Caco-2 (cell line): ENCODE results near the gene SOX6. TPM values are rescaled to one million over a fixed set of nuclear protein-coding genes. Genes with fewer than 3 reads are reported as not detected.

ENCODE experiments used
- BruUV-seq: library from RNA; stranded (reverse); fragments of 400-500 nt; replicated peaks from 2 replicates; lab custom pipeline; 2021; lab: Mats Ljungman, UMichigan
- CTCF ChIA-PET: fragments of 300-600 bp; sonication (Branson Sonifier 250); formaldehyde crosslinking; loops from one replicate; lab custom pipeline; 2022; ENCODE audit warnings: antibody characterized with exemption; lab: Charles Lee
- POLR2A ChIA-PET: fragments of 300-600 bp; sonication (Branson Sonifier 250); formaldehyde crosslinking; loops from one replicate; lab custom pipeline; 2022; ENCODE audit warnings: antibody characterized with exemption; lab: Charles Lee
- DNase-seq, 2 experiments: peaks; one replicate each; pipeline versions ENCODE4 v3.0.0 to v3.0.0-alpha.2; 2020 to 2022
- H3K27me3 ChIP-seq: replicated peaks from 2 replicates; pipeline ENCODE4 v1.6.0; 2011; ENCODE audit warnings: low read length; ENCODE audit not compliant: control insufficient read depth, insufficient read depth
- H3K36me3 ChIP-seq: 2 replicates; pipeline ENCODE4 v1.5.1; 2011; ENCODE audit warnings: low read length; ENCODE audit not compliant: control insufficient read depth, insufficient read depth
- H3K4me1 ChIP-seq: fragments of 250-450 bp; sonication (Bioruptor Pico); 2 replicates; pipeline ENCODE4 v1.5.1; 2020; ENCODE audit warnings: mild to moderate bottlenecking
- H3K4me3 ChIP-seq: 2 replicates; pipeline ENCODE4 v1.5.1; 2011; ENCODE audit warnings: low read depth, mild to moderate bottlenecking, control low read depth, low read length
- H3K9me3 ChIP-seq: fragments of 250-450 bp; sonication (Bioruptor Pico); 2 replicates; pipeline ENCODE4 v1.5.1; 2020; ENCODE audit warnings: mild to moderate bottlenecking, moderate library complexity
- H3K27ac Mint-ChIP-seq: one replicate; pipeline ENCODE4 v1.8.0; 2022; ENCODE audit warnings: mixed read lengths; ENCODE audit not compliant: unreplicated experiment
- H3K27me3 Mint-ChIP-seq: one replicate; pipeline ENCODE4 v1.8.0; 2022; ENCODE audit warnings: mixed read lengths; ENCODE audit not compliant: insufficient read depth, unreplicated experiment
- H3K36me3 Mint-ChIP-seq: one replicate; pipeline ENCODE4 v1.8.0; 2022; ENCODE audit warnings: mild to moderate bottlenecking, mixed read lengths; ENCODE audit not compliant: insufficient read depth, unreplicated experiment
- H3K4me1 Mint-ChIP-seq: one replicate; pipeline ENCODE4 v1.8.0; 2022; ENCODE audit warnings: low read depth, mixed read lengths; ENCODE audit not compliant: unreplicated experiment
- H3K4me3 Mint-ChIP-seq: one replicate; pipeline ENCODE4 v1.8.0; 2022; ENCODE audit warnings: mild to moderate bottlenecking, moderate library complexity, mixed read lengths; ENCODE audit not compliant: unreplicated experiment
- H3K9me3 Mint-ChIP-seq: one replicate; pipeline ENCODE4 v1.8.0; 2022; ENCODE audit warnings: mixed read lengths; ENCODE audit not compliant: unreplicated experiment
- CTCF ChIP-seq, 2 experiments: fragments of 200-600 bp in 1 of 2; IDR thresholded peaks; 1 replicate in 1 of 2; 2 replicates in 1 of 2; pipeline versions ENCODE4 v1.5.1 to v1.8.0; 2011 to 2022; ENCODE audit warnings: antibody characterized with exemption in 1 of 2, control low read depth in 1 of 2, inconsistent platforms in 1 of 2, low read depth in 1 of 2, low read length in 1 of 2, mild to moderate bottlenecking in 1 of 2, moderate library complexity in 1 of 2; ENCODE audit not compliant: insufficient read depth in 1 of 2, severe bottlenecking in 1 of 2, unreplicated experiment in 1 of 2
- intact Hi-C: fragments of 100-400 bp; cut with micrococcal nuclease; formaldehyde crosslinking; loops from one replicate; pipeline ENCODE4 v1.10.0; 2022; ENCODE audit not compliant: unreplicated experiment
- total RNA-seq: library from RNA; stranded (reverse); gene quantifications from 2 replicates; pipeline ENCODE4 v1.2.3, GENCODE V29; 2022

The SOX6 gene
- total RNA-seq, 1 experiment from 2014 or later = 10.8 TPM

- no peaks in the 10 kb centered on the region for H3K4me1 ChIP-seq
Measured at GRCh38 chr11:16013242-16013641, 343.1 kb downstream of the SOX6 start.

GRCh38 chr11:16012125-16012751, 344.1 kb downstream of the SOX6 start:
- no peaks in the 10 kb centered on the region for H3K4me1 ChIP-seq
- TF ChIP-seq CTCF (IDR thresholded peaks at IDR 0.05; ENCODE audit: insufficient read depth in 1 of 2, low read depth in 1 of 2, low read length in 1 of 2, severe bottlenecking in 1 of 2, unreplicated experiment in 1 of 2) = no peak
- CTCF ChIA-PET = no interaction called here
- H3K9me3 ChIP-seq = no peaks in the 10 kb centered on the region
- no peaks in the 10 kb centered on the region for H3K27me3 Mint-ChIP-seq
- intact Hi-C loops = no loop called here
- no peak overlapping the region for H3K4me3 Mint-ChIP-seq
- H3K36me3 Mint-ChIP-seq = no peaks in the 10 kb centered on the region
- BruUV-seq = no TSS peak
- H3K36me3 ChIP-seq = no peaks in the 10 kb centered on the region
- no peaks in the 10 kb centered on the region for H3K4me1 Mint-ChIP-seq
- no peak overlapping the region for H3K27ac Mint-ChIP-seq
- POLR2A ChIA-PET = no interaction called here
- H3K4me3 ChIP-seq = no peak overlapping the region
- DNase-seq = no peak
- H3K27me3 ChIP-seq = no peaks in the 10 kb centered on the region
- no peaks in the 10 kb centered on the region for H3K9me3 Mint-ChIP-seq

More at GRCh38 chr11:16013242-16013641, 343.1 kb downstream of the SOX6 start:
- Mint-ChIP-seq H3K27ac (no peak overlapping the region), H3K27me3 (no peaks in the 10 kb centered on the region), H3K36me3 (no peaks in the 10 kb centered on the region), H3K9me3 (no peaks in the 10 kb centered on the region), H3K4me1 (no peaks in the 10 kb centered on the region), H3K4me3 (no peak overlapping the region)
- DNase-seq = no peak
- TF ChIP-seq CTCF (IDR thresholded peaks at IDR 0.05; ENCODE audit: insufficient read depth in 1 of 2, low read depth in 1 of 2, low read length in 1 of 2, severe bottlenecking in 1 of 2, unreplicated experiment in 1 of 2) = no peak
- Histone ChIP-seq H3K27me3 (no peaks in the 10 kb centered on the region), H3K36me3 (no peaks in the 10 kb centered on the region), H3K4me3 (no peak overlapping the region), H3K9me3 (no peaks in the 10 kb centered on the region)
- POLR2A ChIA-PET = interaction anchor here (0.6 kb wide), 1 partner anchor 34 kb away, joined by 3 read pairs; no protein-coding TSS in a partner anchor
- intact Hi-C loops = no loop called here
- BruUV-seq = no TSS peak
- CTCF ChIA-PET = no interaction called here

GRCh38 chr11:16011396-16011795, 344.9 kb downstream of the SOX6 start:
- ChIA-PET POLR2A (no interaction called here), CTCF (no interaction called here)
- BruUV-seq = no TSS peak
- Histone ChIP-seq H3K36me3 (no peaks in the 10 kb centered on the region), H3K4me1 (no peaks in the 10 kb centered on the region), H3K9me3 (no peaks in the 10 kb centered on the region), H3K4me3 (no peak overlapping the region), H3K27me3 (no peaks in the 10 kb centered on the region)
- intact Hi-C loops = no loop called here
- no peak for TF ChIP-seq CTCF (IDR thresholded peaks at IDR 0.05; ENCODE audit: insufficient read depth in 1 of 2, low read depth in 1 of 2, low read length in 1 of 2, severe bottlenecking in 1 of 2, unreplicated experiment in 1 of 2)
- Mint-ChIP-seq H3K4me1 (no peaks in the 10 kb centered on the region), H3K27ac (no peak overlapping the region), H3K36me3 (no peaks in the 10 kb centered on the region), H3K4me3 (no peak overlapping the region), H3K27me3 (no peaks in the 10 kb centered on the region), H3K9me3 (no peaks in the 10 kb centered on the region)
- no peak for DNase-seq
